GM12878 (cell line): ENCODE results near the gene PRAC2. TPM values are rescaled to one million over a fixed set of nuclear protein-coding genes. Genes with fewer than 3 reads are reported as not detected.

Experiments used
- ATAC-seq: fragments of 200-7000 bp; cut with Tn5 transposase; 3 replicates; pipeline ENCODE4 v1.9.1; 2020; ENCODE audit warnings: mild to moderate bottlenecking, moderate library complexity
- BruUV-seq: library from RNA; stranded (reverse); fragments of 400-500 nt; replicated peaks from 2 replicates; lab custom pipeline; 2021; lab: Mats Ljungman, UMichigan
- CTCF ChIA-PET: fragments of 300-600 bp; sonication (Branson Sonifier 250); formaldehyde crosslinking; extraction: SDS; loops from one replicate; lab custom pipeline; 2021; ENCODE audit warnings: inconsistent platforms; lab: Yijun Ruan, JAX
- POLR2A ChIA-PET: fragments of 350-600 bp; formaldehyde crosslinking; extraction: SDS; loops from one replicate; lab custom pipeline; 2021; ENCODE audit warnings: inconsistent platforms; lab: Charles Lee
- RAD21 ChIA-PET: fragments of 300-600 bp; sonication (Branson Sonifier 250); formaldehyde crosslinking; loops from one replicate; lab custom pipeline; 2023; ENCODE audit warnings: antibody characterized with exemption; ENCODE audit not compliant: unreplicated experiment; lab: Charles Lee
- SMC1A ChIA-PET: fragments of 300-600 bp; sonication (Branson Sonifier 250); formaldehyde crosslinking; loops from one replicate; lab custom pipeline; 2023; ENCODE audit not compliant: unreplicated experiment, uncharacterized antibody; lab: Charles Lee
- DNase-seq: peaks from one replicate; pipeline ENCODE4 v3.0.0-alpha.2; 2011; ENCODE audit warnings: low read depth, low spot score
- FAIRE-seq: peaks from 3 replicates; lab custom pipeline; 2011; peaks lifted over from hg19 to GRCh38; lab: Jason Lieb, UNC
- H2AFZ ChIP-seq: 2 replicates; pipeline ENCODE4 v1.6.0; 2011; ENCODE audit warnings: low read depth, low read length, control low read depth; ENCODE audit not compliant: control insufficient read depth
- H3K27ac ChIP-seq: 2 replicates; pipeline ENCODE4 v1.5.1; 2011; ENCODE audit warnings: control low read depth; ENCODE audit not compliant: control insufficient read depth, insufficient read depth
- H3K27me3 ChIP-seq, 2 experiments: replicated peaks in 1 of 2; 2 replicates each; pipeline versions ENCODE4 v1.6.0 to v1.6.1; 2011; ENCODE audit warnings: low read length in 1 of 2; ENCODE audit not compliant: control insufficient read depth in 2 of 2, insufficient read depth in 2 of 2
- H3K36me3 ChIP-seq, 2 experiments: 2 replicates each; pipeline ENCODE4 v1.5.1; 2011; ENCODE audit warnings: low read length in 1 of 2; ENCODE audit not compliant: control insufficient read depth in 2 of 2, insufficient read depth in 2 of 2
- H3K4me1 ChIP-seq: 2 replicates; pipeline ENCODE4 v1.6.1; 2011; ENCODE audit warnings: mild to moderate bottlenecking, low read length, moderate library complexity, mixed read lengths; ENCODE audit not compliant: control insufficient read depth, insufficient read depth
- H3K4me2 ChIP-seq: 2 replicates; pipeline ENCODE4 v1.6.0; 2011; ENCODE audit warnings: control low read depth; ENCODE audit not compliant: control insufficient read depth, insufficient read depth
- H3K4me3 ChIP-seq: fragments of 200-600 bp; sonication (generic); 2 replicates; pipeline ENCODE4 v1.5.1; 2016
- H3K79me2 ChIP-seq: 2 replicates; pipeline ENCODE4 v1.6.0; 2011; ENCODE audit warnings: low read length; ENCODE audit not compliant: control insufficient read depth, insufficient read depth
- H3K9ac ChIP-seq: 2 replicates; pipeline ENCODE4 v1.8.0; 2011; ENCODE audit warnings: low read length, control low read depth, mixed read lengths; ENCODE audit not compliant: control insufficient read depth, insufficient read depth
- H3K9me3 ChIP-seq: replicated peaks from 3 replicates; pipeline ENCODE4 v1.5.1; 2011; ENCODE audit warnings: mild to moderate bottlenecking, low read length; ENCODE audit not compliant: control insufficient read depth, insufficient read depth
- H4K20me1 ChIP-seq: 2 replicates; pipeline ENCODE4 v1.6.0; 2011; ENCODE audit not compliant: control insufficient read depth, insufficient read depth
- ASH2L ChIP-seq: fragments of 300-600, 200-600 bp; sonication (generic); IDR thresholded peaks from 2 replicates; pipeline ENCODE4 v1.6.1; 2017; ENCODE audit warnings: low read depth, mild to moderate bottlenecking, borderline replicate concordance
- BHLHE40 ChIP-seq, 2 experiments: fragments of 450-650 bp in 1 of 2; IDR thresholded peaks; 2 replicates each; pipeline ENCODE4 v1.6.1; 2011 to 2017; ENCODE audit warnings: low read depth in 2 of 2, borderline replicate concordance in 1 of 2, improper control_type of control experiment in 1 of 2, low read length in 1 of 2, mild to moderate bottlenecking in 1 of 2
- BMI1 ChIP-seq: fragments of 450-650 bp; IDR thresholded peaks from 2 replicates; pipeline ENCODE4 v1.6.1; 2016; ENCODE audit warnings: mild to moderate bottlenecking, moderate library complexity, borderline replicate concordance
- CBX3 ChIP-seq: fragments of 200-600 bp; sonication (generic); IDR thresholded peaks from 2 replicates; pipeline ENCODE4 v1.6.1; 2016; ENCODE audit warnings: low read depth, borderline replicate concordance
- E4F1 ChIP-seq: fragments of 450-650 bp; IDR thresholded peaks from 2 replicates; pipeline ENCODE4 v1.6.1; 2018; ENCODE audit warnings: borderline replicate concordance, mild to moderate bottlenecking; ENCODE audit not compliant: partially characterized antibody
- EP300 ChIP-seq, 2 experiments: fragments of 150-350 bp in 1 of 2; IDR thresholded peaks; 2 replicates each; pipeline ENCODE4 v1.6.1; 2011 to 2012; ENCODE audit warnings: low read depth in 2 of 2, low read length in 2 of 2, borderline replicate concordance in 1 of 2, improper control_type of control experiment in 1 of 2, inconsistent platforms in 1 of 2; ENCODE audit not compliant: control insufficient read depth in 1 of 2
- KLF5 ChIP-seq: fragments of 450-650 bp; IDR thresholded peaks from 2 replicates; pipeline ENCODE4 v1.6.1; 2014; ENCODE audit warnings: mild to moderate bottlenecking; ENCODE audit not compliant: partially characterized antibody
- MTA3 ChIP-seq: IDR thresholded peaks from 2 replicates; pipeline ENCODE4 v1.6.1; 2012; ENCODE audit warnings: low read length, inconsistent platforms, borderline replicate concordance
- RAD51 ChIP-seq: fragments of 450-650 bp; IDR thresholded peaks from 2 replicates; pipeline ENCODE4 v1.6.1; 2016; ENCODE audit warnings: moderate library complexity, mild to moderate bottlenecking, inconsistent platforms
- RELB ChIP-seq: fragments of 450-650 bp; IDR thresholded peaks from 2 replicates; pipeline ENCODE4 v1.6.1; 2017; ENCODE audit warnings: low read depth, mild to moderate bottlenecking, moderate library complexity
- SIX5 ChIP-seq: IDR thresholded peaks from 2 replicates; pipeline ENCODE4 v1.6.1; 2011; ENCODE audit warnings: mild to moderate bottlenecking, low read depth, low read length, moderate library complexity; ENCODE audit not compliant: severe bottlenecking
- SMAD5 ChIP-seq: IDR thresholded peaks from 2 replicates; pipeline ENCODE4 v1.6.1; 2016; ENCODE audit warnings: antibody characterized with exemption, low read depth
- SMARCA5 ChIP-seq: fragments of 450-650 bp; IDR thresholded peaks from 2 replicates; pipeline ENCODE4 v1.6.1; 2017; ENCODE audit warnings: mild to moderate bottlenecking
- SUPT20H ChIP-seq: IDR thresholded peaks from 2 replicates; pipeline ENCODE4 v1.6.1; 2011; ENCODE audit warnings: low read depth, mild to moderate bottlenecking, low read length, moderate library complexity, borderline replicate concordance; ENCODE audit not compliant: control insufficient read depth
- ZBED1 ChIP-seq: IDR thresholded peaks from 2 replicates; pipeline ENCODE4 v1.6.1; 2016; ENCODE audit warnings: borderline replicate concordance
- ZNF207 ChIP-seq: fragments of 450-650 bp; IDR thresholded peaks from 2 replicates; pipeline ENCODE4 v1.6.1; 2014; ENCODE audit warnings: antibody characterized with exemption, mild to moderate bottlenecking, borderline replicate concordance
- ZNF274 ChIP-seq: IDR thresholded peaks from one replicate; pipeline ENCODE4 v1.8.0; 2011; ENCODE audit not compliant: insufficient read length, insufficient read depth
- ZNF384 ChIP-seq: IDR thresholded peaks from 2 replicates; pipeline ENCODE4 v1.6.1; 2012; ENCODE audit warnings: low read depth, mild to moderate bottlenecking, low read length, improper control_type of control experiment, borderline replicate concordance
- whole genome bisulfite sequencing: methylation state at CpG from one replicate; pipeline ENCODE4 v1.1.6; 2016; ENCODE audit warnings: low lambda C conversion rate; ENCODE audit not compliant: insufficient replicate concordance, insufficient coverage; ENCODE audit errors: missing lambda C conversion rate; 5-methylcytosine and 5-hydroxymethylcytosine counted together
- in situ Hi-C: fragments of 300-500 bp; cut with MboI; formaldehyde crosslinking; loops from 9 replicates; pipeline ENCODE4 v1.14.3; 2018; ENCODE audit warnings: mixed read lengths
- intact Hi-C: fragments of 100-400 bp; cut with micrococcal nuclease; formaldehyde crosslinking; loops from one replicate; pipeline ENCODE4 v1.14.2; 2022; ENCODE audit not compliant: unreplicated experiment
- polyA plus RNA-seq, 11 experiments: library from polyadenylated mRNA; depleted of rRNA in 4 of 11; unstranded in 6 of 11; stranded (reverse) in 5 of 11; fragments of >200 nt; fragmentation: Nextera tagmentation in 4 of 11; fragmentation: Illumina TruSeq in 1 of 11; extraction: Ambion mirVana in 4 of 11; extraction: Trizol in 1 of 11; gene quantifications; 1 replicate in 1 of 11; 2 replicates in 10 of 11; pipeline versions ENCODE4 v1.2.1 to v1.2.3, GENCODE V29; 2011 to 2016; ENCODE audit warnings: inconsistent platforms in 2 of 11, missing spikeins in 2 of 11, low read depth in 1 of 11
- total RNA-seq, 4 experiments: library from RNA; depleted of rRNA in 3 of 4; stranded (reverse); fragments of >200 nt in 3 of 4; fragmentation: Illumina TruSeq in 1 of 4; extraction: Trizol in 1 of 4; gene quantifications; 2 replicates each; pipeline versions ENCODE4 v1.2.1 to v1.2.3, GENCODE V29; 2013 to 2021
- TF ChIP-seq, protein P1 (sequence below): IDR thresholded peaks from 2 replicates; pipeline ENCODE4 v1.6.1; 2012; ENCODE audit warnings: low read depth, low read length, improper control_type of control experiment

Gene PRAC2
- total and polyA plus RNA-seq, 10 of the 15 experiments (the other 5 are each of a cell fraction or from before 2014, with no cell fraction given): 0.31 TPM; not detected in 9

DNA sequence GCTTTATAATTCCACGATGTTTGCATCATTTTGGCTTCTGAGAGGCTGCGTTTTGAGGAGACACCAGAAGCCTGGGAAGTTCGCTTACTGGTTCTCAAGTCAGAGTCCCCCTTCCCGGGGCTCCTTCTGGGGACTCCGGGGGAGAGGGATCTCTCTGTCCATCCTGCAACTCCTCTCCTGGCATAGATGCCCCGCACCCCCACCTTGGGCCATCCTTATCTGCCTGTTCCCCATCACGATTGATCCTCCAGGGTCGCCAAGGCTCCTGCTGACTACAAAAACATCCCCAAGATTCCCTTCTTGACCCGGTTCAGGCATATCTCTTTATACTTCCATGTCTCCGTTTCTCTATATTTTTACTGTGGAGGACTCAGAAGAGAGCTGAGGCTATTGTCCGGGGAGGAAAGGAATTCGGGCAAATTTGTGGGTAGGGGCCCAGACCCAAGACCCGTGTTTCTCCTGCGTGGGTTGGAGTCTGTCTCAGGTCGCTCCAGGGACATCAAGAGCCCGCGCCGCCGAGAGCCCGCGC is 24.0 kb downstream of the PRAC2 start:
- POLR2A ChIA-PET: no interaction called here
- no peak overlapping the region for H2AFZ ChIP-seq
- ATAC-seq (no peak), DNase-seq (no peak), FAIRE-seq (no peak)
- H3K36me3 ChIP-seq: no peaks in the 10 kb centered on the region
- H3K9ac ChIP-seq: no peak overlapping the region
- no peak overlapping the region for H3K4me3 ChIP-seq
- intact Hi-C loops: no loop called here
- WGBS: 15% methylated on average over 17 of the region's 21 CpGs
- H3K79me2 ChIP-seq: no peaks in the 10 kb centered on the region
- no peaks in the 10 kb centered on the region for H3K4me1 ChIP-seq
- TF ChIP-seq KLF5: no peak
- no peak for TF ChIP-seq SMAD5
- no peak for TF ChIP-seq BHLHE40 (IDR thresholded peaks at IDR 0.05; ENCODE audit: borderline replicate concordance in 1 of 2, low read depth in 2 of 2, low read length in 1 of 2)
- TF ChIP-seq E4F1: no peak
- no peak for TF ChIP-seq ZNF274
- TF ChIP-seq ZNF207: no peak
- TF ChIP-seq EP300 (IDR thresholded peaks at IDR 0.05; ENCODE audit: borderline replicate concordance in 1 of 2, control insufficient read depth in 1 of 2, low read depth in 2 of 2, low read length in 2 of 2): no peak
- no peak for TF ChIP-seq SIX5
- TF ChIP-seq ASH2L: no peak
- TF ChIP-seq ZNF384: no peak
- no peak for TF ChIP-seq MTA3
- TF ChIP-seq BMI1: no peak
- TF ChIP-seq ZBED1: no peak
- TF ChIP-seq RELB: no peak
- no peak for TF ChIP-seq CBX3
- no peak for TF ChIP-seq SMARCA5
- TF ChIP-seq, protein P1, sequence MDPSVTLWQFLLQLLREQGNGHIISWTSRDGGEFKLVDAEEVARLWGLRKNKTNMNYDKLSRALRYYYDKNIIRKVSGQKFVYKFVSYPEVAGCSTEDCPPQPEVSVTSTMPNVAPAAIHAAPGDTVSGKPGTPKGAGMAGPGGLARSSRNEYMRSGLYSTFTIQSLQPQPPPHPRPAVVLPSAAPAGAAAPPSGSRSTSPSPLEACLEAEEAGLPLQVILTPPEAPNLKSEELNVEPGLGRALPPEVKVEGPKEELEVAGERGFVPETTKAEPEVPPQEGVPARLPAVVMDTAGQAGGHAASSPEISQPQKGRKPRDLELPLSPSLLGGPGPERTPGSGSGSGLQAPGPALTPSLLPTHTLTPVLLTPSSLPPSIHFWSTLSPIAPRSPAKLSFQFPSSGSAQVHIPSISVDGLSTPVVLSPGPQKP: no peak
- TF ChIP-seq RAD51: no peak
- no peak for TF ChIP-seq SUPT20H
- CTCF ChIA-PET: no interaction called here
- H3K9me3 ChIP-seq: no peaks in the 10 kb centered on the region; the same call in 2 of the 3 replicates
- no TSS peak for BruUV-seq
- H3K27ac ChIP-seq: no peak overlapping the region
- peak overlapping the region; percentile 35; the same call in 1 of the 2 replicates for H3K4me2 ChIP-seq
- H4K20me1 ChIP-seq: no peaks in the 10 kb centered on the region
- SMC1A ChIA-PET: no interaction called here
- H3K27me3 ChIP-seq: peaks cover 19 to 58% of the 10 kb centered on the region in 2 experiments
- in situ Hi-C loops: no loop called here
- RAD21 ChIA-PET: no interaction called here
